HuH-7 (cell line): ENCODE measurements around the gene CYGB.

Source experiments
- DNase-seq: peaks from one replicate; pipeline ENCODE4 v3.0.0; 2011; ENCODE audit warnings: low spot score

CYGB gene

GRCh38 chr17:76478730-76479514, 58.6 kb downstream of the CYGB start:
- DNase-seq = no peak

GRCh38 chr17:76478097-76478496, 59.4 kb downstream of the CYGB start:
- DNase-seq = no peak

GRCh38 chr17:76477576-76477975, 59.9 kb downstream of the CYGB start:
- no peak for DNase-seq
